Peyer's patch (tissue), 4 donors: Measurements from ENCODE around the gene ABLIM2.

Experiments used
- POLR2A ChIP-seq, 2 donors: fragments of 450-650 bp; IDR thresholded peaks; one replicate each; pipeline ENCODE4 v1.5.1; 2017; ENCODE audit warnings: antibody characterized with exemption in 2 of 2, mild to moderate bottlenecking in 2 of 2, moderate library complexity in 2 of 2
- TF ChIP-seq, protein P1 (sequence below), 6 experiments: fragments of 450-650 bp in 4 of 6; fragments of 200-600 bp in 2 of 6; sonication (generic) in 1 of 6; IDR thresholded peaks; one replicate each; pipeline ENCODE4 v1.5.1; 2017 to 2019; ENCODE audit warnings: antibody characterized with exemption in 6 of 6, mild to moderate bottlenecking in 3 of 6, moderate library complexity in 1 of 6

DNA sequence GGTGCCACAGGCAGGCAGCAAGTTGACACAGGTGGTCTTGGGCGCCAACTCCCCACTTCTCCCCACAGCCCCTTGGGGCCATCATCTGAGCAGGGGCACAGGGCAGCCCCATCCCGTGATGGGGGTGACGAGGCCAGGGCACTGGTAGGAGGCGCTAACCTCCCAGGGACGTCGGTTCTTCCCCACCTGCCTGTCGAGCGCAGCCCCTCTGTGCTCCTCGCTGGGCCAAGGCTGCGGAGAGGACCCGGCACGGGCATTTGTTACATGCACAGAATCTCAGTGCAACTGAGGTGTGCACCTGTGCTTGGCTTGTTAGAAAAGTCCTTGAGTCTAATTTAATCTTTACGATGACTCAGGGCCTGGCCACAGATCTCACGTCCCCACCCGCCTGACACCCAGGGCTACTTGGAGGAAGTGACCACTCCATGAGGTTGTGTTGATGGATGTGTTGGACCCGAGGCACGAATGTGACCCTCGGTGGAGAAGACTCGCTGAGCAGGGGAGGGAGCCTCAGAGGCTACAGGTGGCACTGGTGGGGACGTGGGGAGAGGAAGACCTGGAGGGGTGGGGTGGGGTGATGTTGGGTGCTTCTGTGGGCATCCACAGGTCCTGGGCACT lies 37.3 kb upstream of the ABLIM2 start:
- TF ChIP-seq, protein P1, sequence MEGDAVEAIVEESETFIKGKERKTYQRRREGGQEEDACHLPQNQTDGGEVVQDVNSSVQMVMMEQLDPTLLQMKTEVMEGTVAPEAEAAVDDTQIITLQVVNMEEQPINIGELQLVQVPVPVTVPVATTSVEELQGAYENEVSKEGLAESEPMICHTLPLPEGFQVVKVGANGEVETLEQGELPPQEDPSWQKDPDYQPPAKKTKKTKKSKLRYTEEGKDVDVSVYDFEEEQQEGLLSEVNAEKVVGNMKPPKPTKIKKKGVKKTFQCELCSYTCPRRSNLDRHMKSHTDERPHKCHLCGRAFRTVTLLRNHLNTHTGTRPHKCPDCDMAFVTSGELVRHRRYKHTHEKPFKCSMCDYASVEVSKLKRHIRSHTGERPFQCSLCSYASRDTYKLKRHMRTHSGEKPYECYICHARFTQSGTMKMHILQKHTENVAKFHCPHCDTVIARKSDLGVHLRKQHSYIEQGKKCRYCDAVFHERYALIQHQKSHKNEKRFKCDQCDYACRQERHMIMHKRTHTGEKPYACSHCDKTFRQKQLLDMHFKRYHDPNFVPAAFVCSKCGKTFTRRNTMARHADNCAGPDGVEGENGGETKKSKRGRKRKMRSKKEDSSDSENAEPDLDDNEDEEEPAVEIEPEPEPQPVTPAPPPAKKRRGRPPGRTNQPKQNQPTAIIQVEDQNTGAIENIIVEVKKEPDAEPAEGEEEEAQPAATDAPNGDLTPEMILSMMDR (IDR thresholded peaks at IDR 0.05), result no peak
- no peak for TF ChIP-seq POLR2A (IDR thresholded peaks at IDR 0.05)
